GM12892 (cell line): Measurements from ENCODE around the gene PLOD2.

Experiments
- POLR2A ChIP-seq: IDR thresholded peaks from 2 replicates; pipeline ENCODE4 v1.6.1; 2011; ENCODE audit warnings: low read depth, low read length, control low read depth
- TAF1 ChIP-seq: IDR thresholded peaks from 2 replicates; pipeline ENCODE4 v1.6.1; 2011; ENCODE audit warnings: low read depth, mild to moderate bottlenecking, control low read depth, low read length, borderline replicate concordance

- no peak for TF ChIP-seq TAF1
- TF ChIP-seq POLR2A: no peak
These were observed 29.2 kb downstream of the PLOD2 start for GRCh38 chr3:146131616-146132410.
